ENCODE results near the gene NAB1.

The NAB1 gene

GRCh38 chr2:190717306-190717705 lies 68.4 kb downstream of the NAB1 start:
- no peak for DNase-seq

- DNase-seq = no peak
Measured at GRCh38 chr2:190717764-190718651, 69.1 kb downstream of the NAB1 start.

- peak; percentile 36 for DNase-seq
Measured at GRCh38 chr2:190718652-190719526, 70.0 kb downstream of the NAB1 start.

GRCh38 chr2:190720276-190720675 lies 71.4 kb downstream of the NAB1 start:
- DNase-seq = no peak

- DNase-seq = no peak
Measured at GRCh38 chr2:190720691-190721090, 71.8 kb downstream of the NAB1 start.

GRCh38 chr2:190722061-190722759 lies 73.3 kb downstream of the NAB1 start:
- no peak for DNase-seq

GRCh38 chr2:190722835-190723234 lies 74.0 kb downstream of the NAB1 start:
- no peak for DNase-seq

- DNase-seq = no peak
Measured at GRCh38 chr2:190723397-190724090, 74.7 kb downstream of the NAB1 start.

- no peak for DNase-seq
Measured at GRCh38 chr2:190726255-190726654, 77.4 kb downstream of the NAB1 start.

- DNase-seq = no peak
Measured at GRCh38 chr2:190736355-190736754, 87.5 kb downstream of the NAB1 start.

- DNase-seq = no peak
Measured at GRCh38 chr2:190740449-190740848, 91.6 kb downstream of the NAB1 start.

All from femur (tissue), 1 donor.